C4-2B (cell line): ENCODE results near the gene LRRC26.

ENCODE experiments used
- ZFX ChIP-seq: fragments of 450-650 bp; IDR thresholded peaks from 2 replicates; pipeline ENCODE4 v1.6.1; 2017
- TF ChIP-seq, protein P1 (sequence below): fragments of 450-650 bp; conservative IDR thresholded peaks from 2 replicates; pipeline ENCODE4 v1.5.1; 2017; ENCODE audit warnings: mild to moderate bottlenecking

DNA sequence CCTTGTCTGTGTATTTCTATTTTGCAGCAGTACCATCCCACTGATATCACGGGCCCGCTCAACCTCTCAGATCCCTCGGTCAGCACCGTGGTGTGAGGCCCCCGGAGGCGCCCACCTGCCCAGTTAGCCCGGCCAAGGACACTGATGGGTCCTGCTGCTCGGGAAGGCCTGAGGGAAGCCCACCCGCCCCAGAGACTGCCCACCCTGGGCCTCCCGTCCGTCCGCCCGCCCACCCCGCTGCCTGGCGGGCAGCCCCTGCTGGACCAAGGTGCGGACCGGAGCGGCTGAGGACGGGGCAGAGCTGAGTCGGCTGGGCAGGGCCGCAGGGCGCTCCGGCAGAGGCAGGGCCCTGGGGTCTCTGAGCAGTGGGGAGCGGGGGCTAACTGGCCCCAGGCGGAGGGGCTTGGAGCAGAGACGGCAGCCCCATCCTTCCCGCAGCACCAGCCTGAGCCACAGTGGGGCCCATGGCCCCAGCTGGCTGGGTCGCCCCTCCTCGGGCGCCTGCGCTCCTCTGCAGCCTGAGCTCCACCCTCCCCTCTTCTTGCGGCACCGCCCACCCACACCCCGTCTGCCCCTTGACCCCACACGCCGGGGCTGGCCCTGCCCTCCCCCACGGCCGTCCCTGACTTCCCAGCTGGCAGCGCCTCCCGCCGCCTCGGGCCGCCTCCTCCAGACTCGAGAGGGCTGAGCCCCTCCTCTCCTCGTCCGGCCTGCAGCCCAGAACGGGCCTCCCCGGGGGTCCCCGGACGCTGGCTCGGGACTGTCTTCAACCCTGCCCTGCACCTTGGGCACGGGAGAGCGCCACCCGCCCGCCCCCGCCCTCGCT is 1.9 kb downstream of the LRRC26 start:
- TF ChIP-seq, protein P1, sequence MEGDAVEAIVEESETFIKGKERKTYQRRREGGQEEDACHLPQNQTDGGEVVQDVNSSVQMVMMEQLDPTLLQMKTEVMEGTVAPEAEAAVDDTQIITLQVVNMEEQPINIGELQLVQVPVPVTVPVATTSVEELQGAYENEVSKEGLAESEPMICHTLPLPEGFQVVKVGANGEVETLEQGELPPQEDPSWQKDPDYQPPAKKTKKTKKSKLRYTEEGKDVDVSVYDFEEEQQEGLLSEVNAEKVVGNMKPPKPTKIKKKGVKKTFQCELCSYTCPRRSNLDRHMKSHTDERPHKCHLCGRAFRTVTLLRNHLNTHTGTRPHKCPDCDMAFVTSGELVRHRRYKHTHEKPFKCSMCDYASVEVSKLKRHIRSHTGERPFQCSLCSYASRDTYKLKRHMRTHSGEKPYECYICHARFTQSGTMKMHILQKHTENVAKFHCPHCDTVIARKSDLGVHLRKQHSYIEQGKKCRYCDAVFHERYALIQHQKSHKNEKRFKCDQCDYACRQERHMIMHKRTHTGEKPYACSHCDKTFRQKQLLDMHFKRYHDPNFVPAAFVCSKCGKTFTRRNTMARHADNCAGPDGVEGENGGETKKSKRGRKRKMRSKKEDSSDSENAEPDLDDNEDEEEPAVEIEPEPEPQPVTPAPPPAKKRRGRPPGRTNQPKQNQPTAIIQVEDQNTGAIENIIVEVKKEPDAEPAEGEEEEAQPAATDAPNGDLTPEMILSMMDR = no peak
- TF ChIP-seq ZFX = no peak
